HUES48 (cell line): ENCODE measurements around the gene JMJD8.

Experiments
- H3K27ac ChIP-seq: one replicate; pipeline ENCODE4 v1.7.0; 2013; ENCODE audit warnings: low read depth, low read length, inconsistent platforms
- H3K27me3 ChIP-seq: 2 replicates; pipeline ENCODE4 v1.6.1; 2013; ENCODE audit warnings: mild to moderate bottlenecking, low read length; ENCODE audit not compliant: control insufficient read depth, insufficient read depth
- H3K36me3 ChIP-seq: 2 replicates; pipeline ENCODE4 v1.6.1; 2013; ENCODE audit warnings: low read length; ENCODE audit not compliant: control insufficient read depth, insufficient read depth
- H3K4me1 ChIP-seq: 2 replicates; pipeline ENCODE4 v1.6.1; 2013; ENCODE audit warnings: mild to moderate bottlenecking, low read length; ENCODE audit not compliant: control insufficient read depth, insufficient read depth
- H3K4me3 ChIP-seq: 2 replicates; pipeline ENCODE4 v1.5.1; 2013; ENCODE audit warnings: mild to moderate bottlenecking, low read depth, low read length
- H3K9ac ChIP-seq: 2 replicates; pipeline ENCODE4 v1.6.1; 2013; ENCODE audit warnings: mild to moderate bottlenecking, low read depth, low read length, moderate library complexity
- H3K9me3 ChIP-seq: 2 replicates; pipeline ENCODE4 v1.6.1; 2013; ENCODE audit warnings: low read length; ENCODE audit not compliant: control insufficient read depth, insufficient read depth

Gene JMJD8

DNA sequence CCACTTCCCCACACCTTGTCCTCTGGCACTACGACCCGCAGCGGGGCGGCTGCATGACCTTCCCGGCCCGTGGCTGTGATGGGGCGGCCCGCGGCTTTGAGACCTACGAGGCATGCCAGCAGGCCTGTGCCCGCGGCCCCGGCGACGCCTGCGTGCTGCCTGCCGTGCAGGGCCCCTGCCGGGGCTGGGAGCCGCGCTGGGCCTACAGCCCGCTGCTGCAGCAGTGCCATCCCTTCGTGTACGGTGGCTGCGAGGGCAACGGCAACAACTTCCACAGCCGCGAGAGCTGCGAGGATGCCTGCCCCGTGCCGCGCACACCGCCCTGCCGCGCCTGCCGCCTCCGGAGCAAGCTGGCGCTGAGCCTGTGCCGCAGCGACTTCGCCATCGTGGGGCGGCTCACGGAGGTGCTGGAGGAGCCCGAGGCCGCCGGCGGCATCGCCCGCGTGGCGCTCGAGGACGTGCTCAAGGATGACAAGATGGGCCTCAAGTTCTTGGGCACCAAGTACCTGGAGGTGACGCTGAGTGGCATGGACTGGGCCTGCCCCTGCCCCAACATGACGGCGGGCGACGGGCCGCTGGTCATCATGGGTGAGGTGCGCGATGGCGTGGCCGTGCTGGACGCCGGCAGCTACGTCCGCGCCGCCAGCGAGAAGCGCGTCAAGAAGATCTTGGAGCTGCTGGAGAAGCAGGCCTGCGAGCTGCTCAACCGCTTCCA lies 50.6 kb downstream of the JMJD8 start:
- H3K9me3 ChIP-seq, result no peaks in the 10 kb centered on the region
- no peak overlapping the region for H3K4me3 ChIP-seq
- H3K27ac ChIP-seq, result no peak overlapping the region
- H3K9ac ChIP-seq, result no peak overlapping the region
- H3K27me3 ChIP-seq, result no peaks in the 10 kb centered on the region
- H3K4me1 ChIP-seq, result peaks cover 34% of the 10 kb centered on the region
- H3K36me3 ChIP-seq, result peaks cover 17% of the 10 kb centered on the region

DNA sequence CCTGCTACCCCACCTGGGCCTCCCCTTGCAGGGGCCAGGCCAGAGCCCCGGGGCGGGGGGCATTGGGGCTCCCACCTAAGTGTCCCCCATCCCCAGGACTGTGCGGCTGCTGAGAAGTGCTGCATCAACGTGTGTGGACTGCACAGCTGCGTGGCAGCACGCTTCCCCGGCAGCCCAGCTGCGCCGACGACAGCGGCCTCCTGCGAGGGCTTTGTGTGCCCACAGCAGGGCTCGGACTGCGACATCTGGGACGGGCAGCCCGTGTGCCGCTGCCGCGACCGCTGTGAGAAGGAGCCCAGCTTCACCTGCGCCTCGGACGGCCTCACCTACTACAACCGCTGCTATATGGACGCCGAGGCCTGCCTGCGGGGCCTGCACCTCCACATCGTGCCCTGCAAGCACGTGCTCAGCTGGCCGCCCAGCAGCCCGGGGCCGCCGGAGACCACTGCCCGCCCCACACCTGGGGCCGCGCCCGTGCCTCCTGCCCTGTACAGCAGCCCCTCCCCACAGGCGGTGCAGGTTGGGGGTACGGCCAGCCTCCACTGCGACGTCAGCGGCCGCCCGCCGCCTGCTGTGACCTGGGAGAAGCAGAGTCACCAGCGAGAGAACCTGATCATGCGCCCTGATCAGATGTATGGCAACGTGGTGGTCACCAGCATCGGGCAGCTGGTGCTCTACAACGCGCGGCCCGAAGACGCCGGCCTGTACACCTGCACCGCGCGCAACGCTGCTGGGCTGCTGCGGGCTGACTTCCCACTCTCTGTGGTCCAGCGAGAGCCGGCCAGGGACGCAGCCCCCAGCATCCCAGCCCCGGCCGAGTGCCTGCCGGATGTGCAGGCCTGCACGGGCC lies 51.4 kb downstream of the JMJD8 start:
- H3K9ac ChIP-seq, result no peak overlapping the region
- peaks cover 28% of the 10 kb centered on the region for H3K4me1 ChIP-seq
- no peaks in the 10 kb centered on the region for H3K27me3 ChIP-seq
- H3K27ac ChIP-seq, result no peak overlapping the region
- no peaks in the 10 kb centered on the region for H3K9me3 ChIP-seq
- H3K4me3 ChIP-seq, result no peak overlapping the region
- H3K36me3 ChIP-seq, result peaks cover 17% of the 10 kb centered on the region

DNA sequence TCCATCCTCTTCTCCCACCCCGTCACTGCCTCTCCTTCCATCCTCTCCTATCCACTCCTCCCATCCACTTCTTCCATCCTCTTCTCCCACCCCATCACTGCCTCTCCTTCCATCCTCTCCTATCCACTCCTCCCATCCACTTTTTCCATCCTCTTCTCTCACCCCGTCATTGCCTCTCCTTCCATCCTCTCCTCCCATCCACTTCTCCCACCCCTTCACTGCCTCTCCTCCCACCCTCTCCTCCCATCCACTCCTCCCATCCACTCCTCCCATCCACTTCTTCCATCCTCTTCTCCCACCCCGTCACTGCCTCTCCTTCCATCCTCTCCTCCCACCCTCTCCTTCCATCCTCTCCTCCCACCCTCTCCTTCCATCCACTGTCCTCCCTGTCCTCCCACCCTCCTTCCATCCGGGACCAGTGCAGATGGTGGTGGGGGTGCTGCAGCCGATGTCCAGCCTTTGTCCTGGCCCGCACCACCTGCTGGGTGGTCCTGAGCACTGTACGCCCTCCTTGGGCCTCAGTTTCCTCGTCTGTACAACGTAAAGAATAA lies 52.3 kb downstream of the JMJD8 start:
- Histone ChIP-seq H3K9ac (no peak overlapping the region), H3K27me3 (no peaks in the 10 kb centered on the region), H3K36me3 (peaks cover 22% of the 10 kb centered on the region), H3K4me3 (no peak overlapping the region), H3K27ac (no peak overlapping the region), H3K9me3 (no peaks in the 10 kb centered on the region), H3K4me1 (peaks cover 22% of the 10 kb centered on the region)
